Smooth muscle cell (in vitro differentiated cells): Measurements from ENCODE around the gene ALPL. TPM values are rescaled to one million over a fixed set of nuclear protein-coding genes. Genes with fewer than 3 reads are reported as not detected.

ENCODE experiments used
- DNase-seq: peaks from one replicate; lab custom pipeline; 2025; ENCODE audit not compliant: unreplicated experiment; lab: John Stamatoyannopoulos, UW
- H2AFZ ChIP-seq: fragments of 200-600 bp; sonication (generic); 2 replicates; pipeline ENCODE4 v1.6.0; 2016; ENCODE audit warnings: antibody characterized with exemption, low read depth, mild to moderate bottlenecking
- H3F3A ChIP-seq: fragments of 200-600 bp; sonication (generic); 2 replicates; pipeline ENCODE4 v1.6.0; 2017; ENCODE audit warnings: antibody characterized with exemption, low read depth
- H3K27ac ChIP-seq: fragments of 200-600 bp; sonication (generic); 2 replicates; pipeline ENCODE4 v1.5.1; 2016; ENCODE audit warnings: low read depth, mild to moderate bottlenecking
- H3K27me3 ChIP-seq: fragments of 200-600 bp; sonication (generic); 2 replicates; pipeline ENCODE4 v1.6.1; 2016; ENCODE audit warnings: low read depth, mild to moderate bottlenecking
- H3K36me3 ChIP-seq: fragments of 200-600 bp; sonication (generic); 2 replicates; pipeline ENCODE4 v1.5.1; 2016; ENCODE audit warnings: low read depth
- H3K4me1 ChIP-seq: fragments of 200-600 bp; sonication (generic); 2 replicates; pipeline ENCODE4 v1.5.1; 2016; ENCODE audit warnings: low read depth
- H3K4me2 ChIP-seq: fragments of 200-600 bp; sonication (generic); 2 replicates; pipeline ENCODE4 v1.6.0; 2016; ENCODE audit warnings: mild to moderate bottlenecking
- H3K4me3 ChIP-seq: fragments of 200-600 bp; sonication (generic); 2 replicates; pipeline ENCODE4 v1.5.1; 2016; ENCODE audit warnings: mild to moderate bottlenecking
- H3K79me2 ChIP-seq: fragments of 200-600 bp; sonication (generic); 2 replicates; pipeline ENCODE4 v1.6.0; 2016; ENCODE audit warnings: low read depth, mild to moderate bottlenecking
- H3K9ac ChIP-seq: fragments of 200-600 bp; sonication (generic); 2 replicates; pipeline ENCODE4 v1.6.0; 2016; ENCODE audit warnings: low read depth
- H3K9me3 ChIP-seq: fragments of 200-600 bp; sonication (generic); replicated peaks from 2 replicates; pipeline ENCODE4 v1.5.1; 2016; ENCODE audit warnings: low read depth
- H4K20me1 ChIP-seq: fragments of 200-600 bp; sonication (generic); 2 replicates; pipeline ENCODE4 v1.6.0; 2016; ENCODE audit warnings: low read depth
- WGBS: methylation state at CpG from one replicate; pipeline ENCODE4 v1.1.7; 2016; ENCODE audit warnings: low lambda C conversion rate; 5-methylcytosine and 5-hydroxymethylcytosine counted together
- polyA plus RNA-seq: library from polyadenylated mRNA; unstranded; fragments of >200 nt; fragmentation: Nextera tagmentation; extraction: Ambion mirVana; gene quantifications from 2 replicates; pipeline ENCODE4 v1.2.1, GENCODE V29; 2016
- total RNA-seq: library from RNA; depleted of rRNA; stranded (reverse); fragments of >200 nt; gene quantifications from 2 replicates; pipeline ENCODE4 v1.2.3, GENCODE V29; 2014
- TF ChIP-seq, protein P1 (sequence below): fragments of 200-600 bp; sonication (generic); IDR thresholded peaks from 2 replicates; pipeline ENCODE4 v1.5.1; 2017; ENCODE audit warnings: borderline replicate concordance, mild to moderate bottlenecking, antibody characterized with exemption; ENCODE audit not compliant: insufficient read depth, poor library complexity, severe bottlenecking

Gene ALPL
- total and polyA plus RNA-seq, 2 experiments from 2014 or later = 4.6 to 8.3 TPM

DNA sequence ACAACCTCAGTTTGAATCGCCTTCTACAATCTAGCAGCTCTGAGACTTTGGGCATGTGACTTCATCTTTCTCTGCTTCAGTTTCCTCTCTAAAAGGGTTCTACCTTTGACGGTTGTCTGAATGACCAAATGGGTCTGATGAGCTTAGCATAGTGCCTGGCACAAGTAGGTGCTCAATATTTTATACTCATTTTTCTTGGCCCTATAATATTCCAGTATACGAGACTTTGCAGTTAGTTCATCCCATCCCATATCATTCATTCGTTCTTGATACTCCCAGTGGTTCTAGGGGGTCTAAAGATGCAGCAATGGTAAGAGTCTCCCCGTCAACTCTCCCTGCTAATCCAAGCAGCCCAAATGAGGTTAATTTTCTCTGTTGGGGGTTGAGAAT lies 67.6 kb downstream of the ALPL start:
- no peaks in the 10 kb centered on the region for H4K20me1 ChIP-seq
- no peak overlapping the region for H2AFZ ChIP-seq
- peaks cover 15% of the 10 kb centered on the region for H3K4me1 ChIP-seq
- TF ChIP-seq, protein P1, sequence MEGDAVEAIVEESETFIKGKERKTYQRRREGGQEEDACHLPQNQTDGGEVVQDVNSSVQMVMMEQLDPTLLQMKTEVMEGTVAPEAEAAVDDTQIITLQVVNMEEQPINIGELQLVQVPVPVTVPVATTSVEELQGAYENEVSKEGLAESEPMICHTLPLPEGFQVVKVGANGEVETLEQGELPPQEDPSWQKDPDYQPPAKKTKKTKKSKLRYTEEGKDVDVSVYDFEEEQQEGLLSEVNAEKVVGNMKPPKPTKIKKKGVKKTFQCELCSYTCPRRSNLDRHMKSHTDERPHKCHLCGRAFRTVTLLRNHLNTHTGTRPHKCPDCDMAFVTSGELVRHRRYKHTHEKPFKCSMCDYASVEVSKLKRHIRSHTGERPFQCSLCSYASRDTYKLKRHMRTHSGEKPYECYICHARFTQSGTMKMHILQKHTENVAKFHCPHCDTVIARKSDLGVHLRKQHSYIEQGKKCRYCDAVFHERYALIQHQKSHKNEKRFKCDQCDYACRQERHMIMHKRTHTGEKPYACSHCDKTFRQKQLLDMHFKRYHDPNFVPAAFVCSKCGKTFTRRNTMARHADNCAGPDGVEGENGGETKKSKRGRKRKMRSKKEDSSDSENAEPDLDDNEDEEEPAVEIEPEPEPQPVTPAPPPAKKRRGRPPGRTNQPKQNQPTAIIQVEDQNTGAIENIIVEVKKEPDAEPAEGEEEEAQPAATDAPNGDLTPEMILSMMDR = no peak
- WGBS = 91% methylated on average over 5 of the region's 5 CpGs
- no peak overlapping the region for H3K27ac ChIP-seq
- H3K79me2 ChIP-seq = no peaks in the 10 kb centered on the region
- DNase-seq = no peak
- no peaks in the 10 kb centered on the region for H3F3A ChIP-seq
- H3K4me3 ChIP-seq = no peak overlapping the region
- H3K4me2 ChIP-seq = no peak overlapping the region
- H3K36me3 ChIP-seq = no peaks in the 10 kb centered on the region
- H3K27me3 ChIP-seq = no peaks in the 10 kb centered on the region
- no peaks in the 10 kb centered on the region for H3K9me3 ChIP-seq
- no peak overlapping the region for H3K9ac ChIP-seq

DNA sequence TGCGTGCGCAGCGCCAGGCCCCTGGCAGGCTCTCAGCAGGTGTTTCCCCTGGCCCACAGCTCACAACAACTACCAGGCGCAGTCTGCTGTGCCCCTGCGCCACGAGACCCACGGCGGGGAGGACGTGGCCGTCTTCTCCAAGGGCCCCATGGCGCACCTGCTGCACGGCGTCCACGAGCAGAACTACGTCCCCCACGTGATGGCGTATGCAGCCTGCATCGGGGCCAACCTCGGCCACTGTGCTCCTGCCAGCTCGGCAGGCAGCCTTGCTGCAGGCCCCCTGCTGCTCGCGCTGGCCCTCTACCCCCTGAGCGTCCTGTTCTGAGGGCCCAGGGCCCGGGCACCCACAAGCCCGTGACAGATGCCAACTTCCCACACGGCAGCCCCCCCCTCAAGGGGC lies 68.1 kb downstream of the ALPL start:
- Histone ChIP-seq H3K79me2 (no peaks in the 10 kb centered on the region), H3K4me1 (peaks cover 15% of the 10 kb centered on the region), H4K20me1 (no peaks in the 10 kb centered on the region), H3K9me3 (no peaks in the 10 kb centered on the region), H3K36me3 (no peaks in the 10 kb centered on the region), H3K27me3 (no peaks in the 10 kb centered on the region), H3K9ac (no peak overlapping the region), H3K27ac (no peak overlapping the region), H3F3A (no peaks in the 10 kb centered on the region), H3K4me2 (no peak overlapping the region), H2AFZ (no peak overlapping the region), H3K4me3 (no peak overlapping the region)
- 97% methylated on average over 26 of the region's 26 CpGs for WGBS
- TF ChIP-seq, protein P1 = no peak
- no peak for DNase-seq

DNA sequence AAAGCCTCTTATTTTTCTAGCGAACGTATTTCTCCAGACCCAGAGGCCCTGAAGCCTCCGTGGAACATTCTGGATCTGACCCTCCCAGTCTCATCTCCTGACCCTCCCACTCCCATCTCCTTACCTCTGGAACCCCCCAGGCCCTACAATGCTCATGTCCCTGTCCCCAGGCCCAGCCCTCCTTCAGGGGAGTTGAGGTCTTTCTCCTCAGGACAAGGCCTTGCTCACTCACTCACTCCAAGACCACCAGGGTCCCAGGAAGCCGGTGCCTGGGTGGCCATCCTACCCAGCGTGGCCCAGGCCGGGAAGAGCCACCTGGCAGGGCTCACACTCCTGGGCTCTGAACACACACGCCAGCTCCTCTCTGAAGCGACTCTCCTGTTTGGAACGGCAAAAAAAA lies 68.7 kb downstream of the ALPL start:
- no peaks in the 10 kb centered on the region for H3K36me3 ChIP-seq
- WGBS = 93% methylated on average over 9 of the region's 9 CpGs
- H3K27ac ChIP-seq = no peak overlapping the region
- no peak for DNase-seq
- H2AFZ ChIP-seq = no peak overlapping the region
- H3K27me3 ChIP-seq = no peaks in the 10 kb centered on the region
- H3F3A ChIP-seq = no peaks in the 10 kb centered on the region
- H3K79me2 ChIP-seq = no peaks in the 10 kb centered on the region
- H4K20me1 ChIP-seq = no peaks in the 10 kb centered on the region
- no peaks in the 10 kb centered on the region for H3K9me3 ChIP-seq
- TF ChIP-seq, protein P1 = no peak
- H3K4me3 ChIP-seq = no peak overlapping the region
- H3K9ac ChIP-seq = no peak overlapping the region
- H3K4me1 ChIP-seq = peaks cover 15% of the 10 kb centered on the region
- H3K4me2 ChIP-seq = no peak overlapping the region

DNA sequence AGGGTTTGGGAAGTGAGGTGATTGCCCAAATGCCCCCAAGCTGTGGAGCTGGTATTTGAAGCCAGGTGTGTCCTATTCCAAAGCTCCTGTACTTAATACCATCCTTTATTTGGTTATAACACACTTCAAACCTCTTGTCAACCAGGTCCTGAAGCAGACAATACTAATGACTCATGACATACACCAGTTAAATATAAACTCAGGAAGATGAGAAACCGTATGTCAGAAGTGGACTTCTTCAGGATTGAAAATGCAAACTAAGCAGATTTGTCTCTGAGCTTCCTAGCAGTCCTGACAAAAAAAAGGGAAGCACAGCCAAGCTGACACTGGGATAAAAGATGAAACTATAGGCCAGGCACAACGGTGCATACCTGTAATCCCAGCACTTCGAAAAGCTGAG lies 70.6 kb downstream of the ALPL start:
- WGBS = 62% methylated on average over 3 of the region's 3 CpGs

More for the DNA sequence above, 70.6 kb downstream of the ALPL start:
- no peak overlapping the region for H3K27ac ChIP-seq
- H3K9ac ChIP-seq = no peak overlapping the region
- DNase-seq = no peak
- no peaks in the 10 kb centered on the region for H4K20me1 ChIP-seq
- no peaks in the 10 kb centered on the region for H3K79me2 ChIP-seq
- no peaks in the 10 kb centered on the region for H3F3A ChIP-seq
- H3K4me1 ChIP-seq = peaks cover 4% of the 10 kb centered on the region
- H3K9me3 ChIP-seq = no peaks in the 10 kb centered on the region
- TF ChIP-seq, protein P1 = no peak
- no peak overlapping the region for H3K4me2 ChIP-seq
- H3K36me3 ChIP-seq = no peaks in the 10 kb centered on the region
- no peak overlapping the region for H2AFZ ChIP-seq
- H3K4me3 ChIP-seq = no peak overlapping the region
- H3K27me3 ChIP-seq = no peaks in the 10 kb centered on the region
